DND-41 (cell line): ENCODE data around the gene MYH11.

ENCODE experiments used
- ATAC-seq: fragments of 200-7000 bp; cut with Tn5 transposase; 3 replicates; pipeline ENCODE4 v1.9.1; 2021; ENCODE audit warnings: low read depth; ENCODE audit not compliant: insufficient read depth
- DNase-seq: peaks from one replicate; pipeline ENCODE4 v3.0.0-alpha.2; 2020
- H2AFZ ChIP-seq: 2 replicates; pipeline ENCODE4 v1.6.0; 2012; ENCODE audit warnings: low read depth, low read length
- H3K27ac ChIP-seq: 2 replicates; pipeline ENCODE4 v1.5.1; 2012; ENCODE audit warnings: low read length, inconsistent platforms
- H3K27me3 ChIP-seq: fragments of 200-600 bp; sonication (generic); 2 replicates; pipeline ENCODE4 v1.6.0; 2012; ENCODE audit warnings: low read length, mild to moderate bottlenecking, inconsistent platforms; ENCODE audit not compliant: insufficient read depth, poor library complexity
- H3K36me3 ChIP-seq: 2 replicates; pipeline ENCODE4 v1.5.1; 2012; ENCODE audit warnings: low read length, inconsistent platforms; ENCODE audit not compliant: insufficient read depth
- H3K4me1 ChIP-seq: 2 replicates; pipeline ENCODE4 v1.5.1; 2012; ENCODE audit warnings: mild to moderate bottlenecking, low read length; ENCODE audit not compliant: insufficient read depth
- H3K4me2 ChIP-seq: 2 replicates; pipeline ENCODE4 v1.6.0; 2012; ENCODE audit warnings: mild to moderate bottlenecking, moderate library complexity, low read length, inconsistent platforms; ENCODE audit not compliant: insufficient read depth
- H3K4me3 ChIP-seq, 2 experiments: fragments of 200-600 bp in 1 of 2; shearing (Covaris generic) in 1 of 2; 2 replicates each; pipeline ENCODE4 v1.5.1; 2012 to 2016; ENCODE audit warnings: inconsistent platforms in 2 of 2, low read length in 2 of 2, mild to moderate bottlenecking in 2 of 2, low read depth in 1 of 2, moderate library complexity in 1 of 2
- H3K79me2 ChIP-seq: 2 replicates; pipeline ENCODE4 v1.6.0; 2012; ENCODE audit warnings: low read length, inconsistent platforms; ENCODE audit not compliant: insufficient read depth
- H3K9ac ChIP-seq: 2 replicates; pipeline ENCODE4 v1.6.0; 2012; ENCODE audit warnings: low read depth, mild to moderate bottlenecking, inconsistent platforms, low read length, moderate library complexity
- H3K9me3 ChIP-seq: 2 replicates; pipeline ENCODE4 v1.5.1; 2012; ENCODE audit warnings: low read length, moderate library complexity, mild to moderate bottlenecking, inconsistent platforms; ENCODE audit not compliant: insufficient read depth, severe bottlenecking
- H4K20me1 ChIP-seq: 2 replicates; pipeline ENCODE4 v1.6.0; 2012; ENCODE audit warnings: low read length; ENCODE audit not compliant: insufficient read depth
- CTCF ChIP-seq: IDR thresholded peaks from 2 replicates; pipeline ENCODE4 v1.5.1; 2012; ENCODE audit warnings: borderline replicate concordance, low read length, moderate library complexity, mild to moderate bottlenecking; ENCODE audit not compliant: poor library complexity, severe bottlenecking; ENCODE audit errors: extremely low read depth
- EZH2 ChIP-seq: IDR thresholded peaks from 3 replicates; pipeline ENCODE4 v1.6.1; 2012; ENCODE audit warnings: borderline replicate concordance, low read depth, mild to moderate bottlenecking, moderate library complexity, low read length, inconsistent platforms; ENCODE audit not compliant: severe bottlenecking

MYH11 gene

GRCh38 chr16:15779664-15780351 is 77.0 kb downstream of the MYH11 start:
- Histone ChIP-seq H3K4me1 (no peaks in the 10 kb centered on the region), H3K9me3 (no peaks in the 10 kb centered on the region), H4K20me1 (no peaks in the 10 kb centered on the region), H3K27ac (no peak overlapping the region), H3K27me3 (peaks cover 3% of the 10 kb centered on the region), H3K4me2 (no peak overlapping the region), H3K9ac (no peak overlapping the region), H3K4me3 (no peak overlapping the region), H3K79me2 (no peaks in the 10 kb centered on the region), H2AFZ (no peak overlapping the region), H3K36me3 (no peaks in the 10 kb centered on the region)
- TF ChIP-seq EZH2 (no peak), CTCF (no peak)
- ATAC-seq (no peak), DNase-seq (no peak)

- no peaks in the 10 kb centered on the region for H3K36me3 ChIP-seq
- H2AFZ ChIP-seq: no peak overlapping the region
- H3K4me2 ChIP-seq: no peak overlapping the region
- no peak overlapping the region for H3K9ac ChIP-seq
- H3K4me3 ChIP-seq: no peak overlapping the region
- H3K27me3 ChIP-seq: peaks cover 2% of the 10 kb centered on the region
- no peaks in the 10 kb centered on the region for H4K20me1 ChIP-seq
- no peak overlapping the region for H3K27ac ChIP-seq
- no peaks in the 10 kb centered on the region for H3K79me2 ChIP-seq
- H3K4me1 ChIP-seq: no peaks in the 10 kb centered on the region
- H3K9me3 ChIP-seq: no peaks in the 10 kb centered on the region
- TF ChIP-seq CTCF (no peak), EZH2 (no peak)
- ATAC-seq (no peak), DNase-seq (no peak)
Measured at GRCh38 chr16:15778999-15779614, 77.7 kb downstream of the MYH11 start.

- no peaks in the 10 kb centered on the region for H3K36me3 ChIP-seq
- no peaks in the 10 kb centered on the region for H3K4me1 ChIP-seq
- H3K27ac ChIP-seq: no peak overlapping the region
- H3K79me2 ChIP-seq: no peaks in the 10 kb centered on the region
- no peak for DNase-seq
- no peak overlapping the region for H3K4me3 ChIP-seq
- H2AFZ ChIP-seq: no peak overlapping the region
- no peak overlapping the region for H3K4me2 ChIP-seq
- no peaks in the 10 kb centered on the region for H3K9me3 ChIP-seq
- H4K20me1 ChIP-seq: no peaks in the 10 kb centered on the region
- no peak for TF ChIP-seq CTCF
- no peak for TF ChIP-seq EZH2
- H3K27me3 ChIP-seq: no peaks in the 10 kb centered on the region
- no peak for ATAC-seq
- no peak overlapping the region for H3K9ac ChIP-seq
Measured at GRCh38 chr16:15778204-15778743, 78.6 kb downstream of the MYH11 start.
